A673 (cell line): ENCODE data around the gene ZSWIM8. TPM values are rescaled to one million over a fixed set of nuclear protein-coding genes. Genes with fewer than 3 reads are reported as not detected.

ENCODE experiments used
- BruUV-seq: library from RNA; stranded (reverse); fragments of 400-500 nt; replicated peaks from 2 replicates; lab custom pipeline; 2021; lab: Mats Ljungman, UMichigan
- CTCF ChIA-PET: fragments of 300-600 bp; sonication (Branson Sonifier 250); formaldehyde crosslinking; loops from one replicate; lab custom pipeline; 2022; ENCODE audit warnings: antibody characterized with exemption; lab: Charles Lee
- POLR2A ChIA-PET: fragments of 300-600 bp; sonication (Branson Sonifier 250); formaldehyde crosslinking; loops from one replicate; lab custom pipeline; 2022; ENCODE audit warnings: antibody characterized with exemption; ENCODE audit not compliant: low non-redundant PET; lab: Charles Lee
- DNase-seq: peaks from one replicate; pipeline ENCODE4 v3.0.0-alpha.2; 2015; ENCODE audit warnings: low spot score
- H3K27ac ChIP-seq: fragments of 200-600 bp; sonication (generic); 2 replicates; pipeline ENCODE4 v1.5.1; 2016; ENCODE audit warnings: mixed run types, low read depth, mild to moderate bottlenecking, mixed read lengths, antibody characterized with exemption, low read length; ENCODE audit not compliant: poor library complexity, severe bottlenecking
- H3K27me3 ChIP-seq: fragments of 200-600 bp; sonication (generic); replicated peaks from 2 replicates; pipeline ENCODE4 v1.6.1; 2017; ENCODE audit warnings: mixed run types, low read depth, mild to moderate bottlenecking, mixed read lengths, antibody characterized with exemption, low read length; ENCODE audit not compliant: insufficient read depth, poor library complexity
- H3K36me3 ChIP-seq: fragments of 200-600 bp; sonication (generic); 2 replicates; pipeline ENCODE4 v1.6.1; 2016; ENCODE audit warnings: mixed run types, mild to moderate bottlenecking, mixed read lengths, antibody characterized with exemption, low read length; ENCODE audit not compliant: insufficient read depth, poor library complexity, severe bottlenecking
- H3K4me1 ChIP-seq: fragments of 200-600 bp; sonication (generic); 2 replicates; pipeline ENCODE4 v1.6.1; 2017; ENCODE audit warnings: mixed run types, mild to moderate bottlenecking, mixed read lengths, antibody characterized with exemption, low read length; ENCODE audit not compliant: insufficient read depth, poor library complexity, severe bottlenecking
- H3K4me3 ChIP-seq: fragments of 200-600 bp; sonication (generic); 2 replicates; pipeline ENCODE4 v1.5.1; 2016; ENCODE audit warnings: low read depth, mixed run types, mild to moderate bottlenecking, mixed read lengths, low read length; ENCODE audit not compliant: poor library complexity, severe bottlenecking
- H3K9me3 ChIP-seq: fragments of 200-600 bp; sonication (generic); 2 replicates; pipeline ENCODE4 v1.6.1; 2016; ENCODE audit warnings: mixed run types, low read depth, mild to moderate bottlenecking, mixed read lengths, antibody characterized with exemption, low read length; ENCODE audit not compliant: poor library complexity, severe bottlenecking
- EZH2 ChIP-seq: fragments of 200-600 bp; sonication (generic); IDR thresholded peaks from 2 replicates; pipeline ENCODE4 v1.6.1; 2017; ENCODE audit warnings: borderline replicate concordance, low read depth, mild to moderate bottlenecking, mixed read lengths, antibody characterized with exemption, low read length; ENCODE audit not compliant: poor library complexity, severe bottlenecking
- intact Hi-C: fragments of 100-400 bp; cut with micrococcal nuclease; formaldehyde crosslinking; loops from one replicate; pipeline ENCODE4 v1.10.0; 2022; ENCODE audit not compliant: unreplicated experiment
- total RNA-seq: library from RNA; stranded (reverse); gene quantifications from 2 replicates; pipeline ENCODE4 v1.2.3, GENCODE V29; 2021
- TF ChIP-seq, protein P1 (sequence below): fragments of 300-800, 200-600 bp; sonication (generic); conservative IDR thresholded peaks from 2 replicates; pipeline ENCODE4 v1.5.1; 2017; ENCODE audit warnings: low read depth, mild to moderate bottlenecking, antibody characterized with exemption, low read length, moderate library complexity, mixed read lengths

Gene ZSWIM8
- total RNA-seq, 1 experiment from 2014 or later = 71.3 TPM

DNA sequence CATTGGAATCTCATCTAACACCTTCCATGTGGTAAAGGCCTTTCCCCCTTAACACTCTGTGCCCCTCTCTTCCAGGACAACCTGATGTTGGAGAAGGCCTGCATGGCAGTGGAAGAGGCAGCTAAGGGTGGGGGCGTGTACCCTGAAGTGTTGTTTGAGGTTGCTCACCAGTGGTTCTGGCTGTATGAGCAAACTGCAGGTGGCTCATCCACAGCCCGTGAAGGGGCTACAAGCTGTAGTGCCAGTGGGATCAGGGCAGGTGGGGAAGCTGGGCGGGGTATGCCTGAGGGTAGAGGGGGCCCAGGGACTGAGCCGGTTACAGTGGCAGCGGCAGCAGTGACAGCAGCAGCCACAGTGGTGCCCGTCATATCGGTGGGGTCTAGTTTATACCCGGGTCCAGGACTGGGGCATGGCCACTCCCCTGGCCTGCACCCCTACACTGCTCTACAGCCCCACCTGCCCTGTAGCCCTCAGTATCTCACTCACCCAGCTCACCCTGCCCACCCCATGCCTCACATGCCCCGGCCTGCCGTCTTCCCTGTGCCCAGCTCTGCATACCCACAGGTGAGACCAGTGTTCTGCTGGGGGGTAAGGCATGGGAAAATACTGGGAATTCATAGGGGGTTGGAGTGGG, 13.6 kb downstream of the ZSWIM8 start:
- CTCF ChIA-PET = no interaction called here
- POLR2A ChIA-PET = no interaction called here
- Histone ChIP-seq H3K4me1 (no peaks in the 10 kb centered on the region), H3K9me3 (no peaks in the 10 kb centered on the region), H3K36me3 (peaks cover 57% of the 10 kb centered on the region), H3K4me3 (no peak overlapping the region), H3K27ac (no peak overlapping the region), H3K27me3 (no peaks in the 10 kb centered on the region)
- TF ChIP-seq EZH2 = no peak
- TF ChIP-seq, protein P1, sequence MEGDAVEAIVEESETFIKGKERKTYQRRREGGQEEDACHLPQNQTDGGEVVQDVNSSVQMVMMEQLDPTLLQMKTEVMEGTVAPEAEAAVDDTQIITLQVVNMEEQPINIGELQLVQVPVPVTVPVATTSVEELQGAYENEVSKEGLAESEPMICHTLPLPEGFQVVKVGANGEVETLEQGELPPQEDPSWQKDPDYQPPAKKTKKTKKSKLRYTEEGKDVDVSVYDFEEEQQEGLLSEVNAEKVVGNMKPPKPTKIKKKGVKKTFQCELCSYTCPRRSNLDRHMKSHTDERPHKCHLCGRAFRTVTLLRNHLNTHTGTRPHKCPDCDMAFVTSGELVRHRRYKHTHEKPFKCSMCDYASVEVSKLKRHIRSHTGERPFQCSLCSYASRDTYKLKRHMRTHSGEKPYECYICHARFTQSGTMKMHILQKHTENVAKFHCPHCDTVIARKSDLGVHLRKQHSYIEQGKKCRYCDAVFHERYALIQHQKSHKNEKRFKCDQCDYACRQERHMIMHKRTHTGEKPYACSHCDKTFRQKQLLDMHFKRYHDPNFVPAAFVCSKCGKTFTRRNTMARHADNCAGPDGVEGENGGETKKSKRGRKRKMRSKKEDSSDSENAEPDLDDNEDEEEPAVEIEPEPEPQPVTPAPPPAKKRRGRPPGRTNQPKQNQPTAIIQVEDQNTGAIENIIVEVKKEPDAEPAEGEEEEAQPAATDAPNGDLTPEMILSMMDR = no peak
- intact Hi-C loops = no loop called here
- DNase-seq = no peak
- no TSS peak for BruUV-seq

DNA sequence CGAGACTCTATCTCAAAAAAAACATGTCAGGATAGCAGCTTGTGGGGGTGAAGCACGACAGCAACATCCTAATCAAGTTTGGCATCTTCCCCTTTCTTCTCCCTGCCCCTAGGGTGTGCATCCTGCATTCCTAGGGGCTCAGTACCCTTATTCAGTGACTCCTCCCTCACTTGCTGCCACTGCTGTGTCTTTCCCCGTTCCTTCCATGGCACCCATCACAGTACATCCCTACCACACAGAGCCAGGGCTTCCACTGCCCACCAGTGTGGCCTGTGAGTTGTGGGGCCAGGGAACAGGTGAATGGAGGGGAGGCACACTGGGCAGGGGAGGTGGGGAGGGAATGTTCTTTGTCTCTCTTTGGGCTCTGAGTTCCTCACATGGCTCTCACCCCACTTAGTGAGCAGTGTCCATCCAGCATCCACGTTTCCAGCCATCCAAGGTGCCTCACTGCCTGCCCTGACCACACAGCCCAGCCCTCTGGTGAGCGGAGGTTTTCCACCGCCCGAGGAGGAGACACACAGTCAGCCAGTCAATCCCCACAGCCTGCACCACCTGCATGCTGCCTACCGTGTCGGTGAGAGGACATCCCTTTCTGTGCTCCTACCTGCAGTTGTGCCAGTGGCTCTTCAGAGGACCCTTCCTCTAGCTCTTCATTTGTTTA, 14.6 kb downstream of the ZSWIM8 start:
- intact Hi-C loops = no loop called here
- Histone ChIP-seq H3K36me3 (peaks cover 52% of the 10 kb centered on the region), H3K4me1 (no peaks in the 10 kb centered on the region), H3K9me3 (no peaks in the 10 kb centered on the region), H3K27me3 (no peaks in the 10 kb centered on the region), H3K4me3 (no peak overlapping the region), H3K27ac (no peak overlapping the region)
- TF ChIP-seq, protein P1 = no peak
- no peak for TF ChIP-seq EZH2
- no TSS peak for BruUV-seq
- CTCF ChIA-PET = no interaction called here
- POLR2A ChIA-PET = no interaction called here
- no peak for DNase-seq

DNA sequence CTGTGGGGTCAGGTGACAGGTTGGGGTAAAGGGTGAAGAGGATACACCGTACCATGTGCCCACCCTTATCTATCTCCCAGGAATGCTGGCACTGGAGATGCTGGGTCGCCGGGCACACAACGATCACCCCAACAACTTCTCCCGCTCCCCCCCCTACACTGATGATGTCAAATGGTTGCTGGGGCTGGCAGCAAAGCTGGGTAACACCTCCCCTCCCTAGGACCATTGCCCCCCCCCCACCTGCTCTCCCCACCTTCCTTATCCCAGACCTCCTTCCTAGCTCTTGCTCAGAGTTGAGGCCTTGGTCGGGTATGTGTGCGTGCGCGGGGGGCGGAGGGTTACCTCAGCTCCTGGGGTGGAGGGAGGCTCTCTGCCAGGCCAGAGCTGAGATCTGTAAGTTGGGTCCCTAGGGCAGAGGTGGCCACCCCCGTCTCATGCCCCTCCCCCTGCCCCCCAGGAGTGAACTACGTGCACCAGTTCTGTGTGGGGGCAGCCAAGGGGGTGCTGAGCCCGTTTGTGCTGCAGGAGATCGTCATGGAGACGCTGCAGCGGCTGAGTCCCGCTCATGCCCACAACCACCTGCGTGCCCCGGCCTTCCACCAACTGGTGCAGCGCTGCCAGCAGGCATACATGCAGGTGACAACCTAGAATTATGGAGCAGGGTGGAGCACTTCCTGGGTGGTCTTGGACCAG, 15.3 kb downstream of the ZSWIM8 start:
- no TSS peak for BruUV-seq
- TF ChIP-seq, protein P1 = no peak
- no peak for TF ChIP-seq EZH2
- intact Hi-C loops = no loop called here
- H3K4me3 ChIP-seq = no peak overlapping the region
- no peak overlapping the region for H3K27ac ChIP-seq
- ChIA-PET POLR2A (no interaction called here), CTCF (no interaction called here)
- no peaks in the 10 kb centered on the region for H3K9me3 ChIP-seq
- DNase-seq = no peak
- no peaks in the 10 kb centered on the region for H3K4me1 ChIP-seq
- H3K27me3 ChIP-seq = no peaks in the 10 kb centered on the region
- H3K36me3 ChIP-seq = peaks cover 52% of the 10 kb centered on the region
